RWPE2 (cell line): ENCODE measurements around the gene CHMP1A.

ENCODE experiments used
- ATAC-seq: fragments of 200-7000 bp; cut with Tn5 transposase; 3 replicates; pipeline ENCODE4 v1.9.1; 2021; ENCODE audit warnings: low read depth
- DNase-seq: peaks from one replicate; pipeline ENCODE4 v3.0.0-alpha.2; 2020; ENCODE audit warnings: low spot score
- H3K27ac ChIP-seq: fragments of 450-650 bp; 2 replicates; pipeline ENCODE4 v1.5.1; 2017; ENCODE audit warnings: mild to moderate bottlenecking; ENCODE audit not compliant: poor library complexity, severe bottlenecking
- H3K27me3 ChIP-seq: fragments of 250-450 bp; sonication (Bioruptor Pico); 2 replicates; pipeline ENCODE4 v1.5.1; 2021; ENCODE audit warnings: mild to moderate bottlenecking, moderate library complexity; ENCODE audit not compliant: insufficient read depth, poor library complexity, severe bottlenecking
- H3K36me3 ChIP-seq: fragments of 250-450 bp; sonication (Bioruptor Pico); 2 replicates; pipeline ENCODE4 v1.5.1; 2020; ENCODE audit warnings: low read depth, mild to moderate bottlenecking, moderate library complexity
- H3K4me1 ChIP-seq: fragments of 250-450 bp; sonication (Bioruptor Pico); 2 replicates; pipeline ENCODE4 v1.5.1; 2021; ENCODE audit warnings: mild to moderate bottlenecking, moderate library complexity; ENCODE audit not compliant: insufficient read depth, poor library complexity, severe bottlenecking
- H3K4me3 ChIP-seq: fragments of 250-450 bp; sonication (Bioruptor Pico); 2 replicates; pipeline ENCODE4 v1.5.1; 2021; ENCODE audit warnings: mild to moderate bottlenecking, moderate library complexity; ENCODE audit not compliant: severe bottlenecking
- H3K9me3 ChIP-seq: fragments of 250-450 bp; sonication (Bioruptor Pico); 2 replicates; pipeline ENCODE4 v1.5.1; 2021; ENCODE audit warnings: mild to moderate bottlenecking, moderate library complexity; ENCODE audit not compliant: severe bottlenecking
- TF ChIP-seq, protein P1 (sequence below): fragments of 450-650 bp; IDR thresholded peaks from one replicate; pipeline ENCODE4 v1.5.1; 2017; ENCODE audit warnings: mild to moderate bottlenecking, moderate library complexity; ENCODE audit not compliant: poor library complexity, severe bottlenecking

Gene CHMP1A

DNA sequence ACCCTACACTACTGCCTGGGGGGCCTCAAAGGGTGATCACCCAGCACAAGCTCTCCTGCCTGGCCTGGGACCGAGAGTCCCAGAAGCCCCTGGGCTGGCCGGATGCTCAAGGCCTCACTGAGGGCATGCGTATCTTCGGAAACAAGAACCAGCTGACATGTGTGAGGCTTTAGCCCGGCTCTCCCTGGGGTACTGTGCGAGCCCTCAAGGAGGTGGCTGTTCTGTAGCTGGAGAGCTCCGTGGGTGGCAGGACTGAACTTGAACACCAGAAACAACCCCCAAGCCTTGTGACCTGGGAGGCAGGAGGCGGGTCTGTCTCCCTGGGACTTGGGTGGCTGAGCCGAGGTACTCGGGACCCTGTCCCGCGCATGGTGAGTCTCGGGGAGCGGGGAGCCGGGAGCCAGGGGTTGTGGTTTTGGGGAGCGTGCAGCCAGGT, 37.1 kb downstream of the CHMP1A start:
- Histone ChIP-seq H3K36me3 (no peaks in the 10 kb centered on the region), H3K4me3 (no peak overlapping the region), H3K9me3 (no peaks in the 10 kb centered on the region), H3K27me3 (no peaks in the 10 kb centered on the region), H3K4me1 (no peaks in the 10 kb centered on the region), H3K27ac (no peak overlapping the region)
- DNase-seq (peak; percentile 55), ATAC-seq (no peak)
- TF ChIP-seq, protein P1, sequence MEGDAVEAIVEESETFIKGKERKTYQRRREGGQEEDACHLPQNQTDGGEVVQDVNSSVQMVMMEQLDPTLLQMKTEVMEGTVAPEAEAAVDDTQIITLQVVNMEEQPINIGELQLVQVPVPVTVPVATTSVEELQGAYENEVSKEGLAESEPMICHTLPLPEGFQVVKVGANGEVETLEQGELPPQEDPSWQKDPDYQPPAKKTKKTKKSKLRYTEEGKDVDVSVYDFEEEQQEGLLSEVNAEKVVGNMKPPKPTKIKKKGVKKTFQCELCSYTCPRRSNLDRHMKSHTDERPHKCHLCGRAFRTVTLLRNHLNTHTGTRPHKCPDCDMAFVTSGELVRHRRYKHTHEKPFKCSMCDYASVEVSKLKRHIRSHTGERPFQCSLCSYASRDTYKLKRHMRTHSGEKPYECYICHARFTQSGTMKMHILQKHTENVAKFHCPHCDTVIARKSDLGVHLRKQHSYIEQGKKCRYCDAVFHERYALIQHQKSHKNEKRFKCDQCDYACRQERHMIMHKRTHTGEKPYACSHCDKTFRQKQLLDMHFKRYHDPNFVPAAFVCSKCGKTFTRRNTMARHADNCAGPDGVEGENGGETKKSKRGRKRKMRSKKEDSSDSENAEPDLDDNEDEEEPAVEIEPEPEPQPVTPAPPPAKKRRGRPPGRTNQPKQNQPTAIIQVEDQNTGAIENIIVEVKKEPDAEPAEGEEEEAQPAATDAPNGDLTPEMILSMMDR, result no peak

DNA sequence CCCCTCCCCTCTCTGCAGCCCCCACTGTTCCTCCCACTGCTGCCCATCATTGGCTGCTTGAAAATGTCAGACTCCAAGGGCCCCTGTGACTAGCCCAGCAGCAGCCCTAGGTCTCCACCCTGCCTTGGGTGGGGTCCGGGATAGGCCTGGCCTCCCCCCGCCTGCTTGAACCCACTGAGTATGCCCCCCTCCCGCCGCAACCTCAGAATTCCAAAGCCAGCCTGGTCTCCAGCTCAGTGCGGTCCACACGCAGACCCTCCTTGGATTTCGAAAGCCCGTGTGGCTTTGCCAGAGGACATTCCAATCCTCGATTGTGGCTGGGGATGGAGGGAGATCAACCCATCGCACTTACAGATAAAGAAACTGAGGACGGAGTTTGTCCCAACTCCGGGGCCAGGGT, 37.7 kb downstream of the CHMP1A start:
- no peaks in the 10 kb centered on the region for H3K4me1 ChIP-seq
- DNase-seq (no peak), ATAC-seq (no peak)
- H3K27me3 ChIP-seq, result no peaks in the 10 kb centered on the region
- H3K9me3 ChIP-seq, result no peaks in the 10 kb centered on the region
- TF ChIP-seq, protein P1, result no peak
- H3K4me3 ChIP-seq, result no peak overlapping the region
- H3K36me3 ChIP-seq, result no peaks in the 10 kb centered on the region
- H3K27ac ChIP-seq, result no peak overlapping the region

DNA sequence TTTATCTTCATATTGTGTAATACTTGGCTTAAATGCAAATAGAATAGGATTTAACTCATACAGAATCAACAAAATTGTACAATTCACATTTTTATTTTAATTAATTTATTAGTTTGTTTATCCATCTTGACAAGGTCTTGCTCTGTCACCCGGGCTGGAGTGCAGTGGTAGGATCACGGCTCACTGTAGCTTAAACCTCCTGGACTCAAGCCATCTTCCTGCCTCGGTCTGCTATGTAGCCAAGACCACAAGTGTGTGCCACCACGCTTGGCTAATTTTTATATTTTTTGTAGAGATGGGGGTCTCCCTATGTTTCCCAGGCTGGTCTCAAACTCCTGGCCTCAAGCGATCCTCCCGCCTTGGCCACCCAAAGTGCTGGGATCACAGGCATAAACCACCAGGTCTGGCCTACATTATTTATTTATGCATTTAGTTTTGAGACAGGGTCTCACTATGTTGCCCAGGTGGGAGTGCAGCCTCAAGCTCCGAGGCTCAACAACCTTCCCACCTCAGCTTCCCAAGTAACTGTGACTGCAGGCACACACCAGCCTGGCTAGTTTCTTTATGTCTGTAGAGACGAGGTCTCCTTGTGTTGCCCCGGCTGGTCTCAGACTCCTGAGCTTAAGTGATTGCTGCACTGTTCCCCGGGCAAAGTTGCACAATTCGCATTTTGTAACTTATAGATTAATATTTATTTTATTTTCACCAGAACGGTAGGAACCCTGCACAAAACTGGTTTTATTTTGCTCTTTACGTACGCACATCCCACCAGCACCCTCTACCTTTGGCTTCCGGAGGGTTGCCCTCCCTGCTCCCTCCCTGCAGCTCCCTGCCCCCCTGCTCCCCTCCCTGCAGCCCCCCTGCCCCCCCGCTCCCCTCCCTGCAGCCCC, 39.2 kb downstream of the CHMP1A start:
- ATAC-seq (peak; percentile 17; the same call in 1 of the 3 replicates), DNase-seq (no peak)
- Histone ChIP-seq H3K4me3 (no peak overlapping the region), H3K36me3 (no peaks in the 10 kb centered on the region), H3K27me3 (no peaks in the 10 kb centered on the region), H3K27ac (no peak overlapping the region), H3K9me3 (no peaks in the 10 kb centered on the region), H3K4me1 (no peaks in the 10 kb centered on the region)
- TF ChIP-seq, protein P1, result no peak

DNA sequence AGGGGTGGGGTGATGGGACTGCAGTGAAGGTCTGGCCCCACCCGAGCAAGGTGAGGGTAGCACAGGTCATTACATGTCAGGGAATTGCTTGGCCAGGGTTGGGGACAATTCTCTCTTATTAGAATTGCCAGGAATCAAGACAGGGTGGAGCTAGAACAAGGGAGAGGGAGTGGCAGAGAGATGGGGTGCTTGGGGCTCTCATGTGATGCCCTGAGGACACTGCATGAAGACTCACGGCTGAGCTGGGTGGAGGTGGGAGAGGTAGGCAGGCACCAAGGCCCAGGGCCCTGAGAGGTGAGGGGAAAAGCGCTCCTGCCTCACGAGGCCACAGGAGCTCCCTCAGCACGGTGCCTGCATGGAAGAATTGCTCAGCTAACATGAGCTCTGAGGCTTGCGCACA, 40.5 kb downstream of the CHMP1A start:
- Histone ChIP-seq H3K27ac (peak overlapping the region; percentile 9), H3K27me3 (no peaks in the 10 kb centered on the region), H3K36me3 (no peaks in the 10 kb centered on the region), H3K4me3 (no peak overlapping the region), H3K9me3 (no peaks in the 10 kb centered on the region), H3K4me1 (no peaks in the 10 kb centered on the region)
- TF ChIP-seq, protein P1, result no peak
- ATAC-seq, result 0 out of 3 replicates have a peak, but pooled peaks have one; percentile 4
- no peak for DNase-seq

DNA sequence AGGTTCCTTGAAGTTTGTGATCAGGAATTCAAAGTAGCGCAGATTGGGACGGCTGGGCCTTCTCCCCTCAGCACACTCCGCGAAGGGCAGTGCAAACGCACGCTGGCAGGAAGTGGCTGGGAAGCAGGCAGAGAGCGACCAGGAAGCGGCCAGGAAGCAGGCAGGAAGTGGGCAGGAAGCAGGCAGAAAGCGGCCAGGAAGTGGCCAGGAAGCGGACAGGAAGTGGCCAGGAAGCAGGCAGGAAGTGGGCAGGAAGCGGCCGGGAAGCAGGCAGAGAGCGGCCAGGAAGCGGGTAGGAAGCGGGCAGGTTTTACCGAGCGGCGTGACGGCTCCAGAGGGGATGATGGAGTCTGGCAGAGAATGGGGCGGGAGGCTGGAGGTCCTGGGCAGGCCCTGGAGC, 40.9 kb downstream of the CHMP1A start:
- DNase-seq, result peak; percentile 58
- ATAC-seq, result no peak
- H3K4me3 ChIP-seq, result no peak overlapping the region
- no peaks in the 10 kb centered on the region for H3K27me3 ChIP-seq
- TF ChIP-seq, protein P1, result no peak
- no peaks in the 10 kb centered on the region for H3K36me3 ChIP-seq
- no peaks in the 10 kb centered on the region for H3K9me3 ChIP-seq
- peak overlapping the region; percentile 9 for H3K27ac ChIP-seq
- H3K4me1 ChIP-seq, result no peaks in the 10 kb centered on the region
